ENCODE results near the gene DDX1.

DNA sequence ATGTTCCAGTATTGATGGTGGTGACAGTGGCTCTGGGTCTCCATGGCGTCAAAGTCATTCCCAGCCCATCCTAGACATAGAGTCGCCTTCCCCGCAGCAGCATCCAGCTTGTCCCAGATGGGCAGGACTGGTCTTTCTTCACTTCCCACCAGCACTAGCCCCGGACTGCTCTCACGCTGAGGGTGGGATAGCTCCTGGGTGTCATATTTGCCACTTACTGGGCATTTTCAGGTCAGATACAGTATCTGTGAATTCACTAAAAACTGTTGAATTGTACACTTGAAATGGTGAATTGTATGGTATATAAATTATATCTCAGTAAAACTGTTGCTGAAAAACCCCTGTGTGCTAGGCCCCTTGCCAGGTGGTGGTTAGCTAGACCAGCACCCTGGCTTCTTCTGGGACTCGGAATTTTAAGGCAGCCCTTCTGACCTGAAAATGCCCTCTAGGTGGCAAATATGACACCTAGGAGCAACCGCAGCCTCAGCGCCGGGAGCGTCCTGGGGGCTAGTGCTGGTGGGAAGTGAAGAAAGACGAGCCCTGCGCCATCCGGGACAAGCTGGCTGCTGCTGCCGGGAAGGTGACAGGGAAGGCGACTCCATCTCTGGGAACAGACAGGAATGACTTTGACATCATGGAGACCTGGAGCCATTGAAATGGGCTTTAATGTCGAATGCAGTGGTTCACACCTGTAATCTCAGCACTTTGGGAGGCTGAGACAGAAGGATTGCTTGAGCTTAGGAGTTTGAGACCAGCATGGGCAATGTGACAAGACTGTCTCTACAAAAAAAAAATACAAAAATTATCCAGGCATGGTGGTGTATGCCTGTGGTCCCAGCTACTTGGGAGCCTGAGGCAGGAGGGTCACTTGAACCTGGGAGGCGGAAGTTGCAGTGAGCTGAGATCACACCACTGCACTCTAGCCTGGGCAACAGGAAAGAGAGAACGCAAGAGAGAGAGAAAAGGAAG is 56.2 kb downstream of the DDX1 start:
- TF ChIP-seq POLR2AphosphoS5 (IDR thresholded peaks at IDR 0.05; ENCODE audit: low read depth) (no peak), CTCF (conservative IDR thresholded peaks at IDR 0.05; ENCODE audit: low read depth in 2 of 2) (peak in 1 of 2 experiments; percentile 12; a peak in 1 of 4 replicates), NANOG (IDR thresholded peaks at IDR 0.05; ENCODE audit: borderline replicate concordance) (no peak), REST (IDR thresholded peaks at IDR 0.05; ENCODE audit: unreplicated experiment) (no peak), JUNB (IDR thresholded peaks at IDR 0.05; ENCODE audit: unreplicated experiment) (no peak), EZH2 (IDR thresholded peaks at IDR 0.05; ENCODE audit: low read depth, unreplicated experiment) (no peak), CREB1 (CRISPR knock-in tag; IDR thresholded peaks at IDR 0.05; ENCODE audit: low read depth) (no peak), STAT1 (IDR thresholded peaks at IDR 0.05; ENCODE audit: unreplicated experiment) (no peak), EZH2phosphoT487 (IDR thresholded peaks at IDR 0.05; ENCODE audit: unreplicated experiment) (no peak), ZNF462 (CRISPR knock-in tag; IDR thresholded peaks at IDR 0.05) (no peak), ETS1 (IDR thresholded peaks at IDR 0.05) (no peak), ZNF114 (CRISPR knock-in tag; IDR thresholded peaks at IDR 0.05) (no peak), ZNF331 (CRISPR knock-in tag; IDR thresholded peaks at IDR 0.05; ENCODE audit: low read depth) (no peak)

Data from GM23338 (cell line).